HEK293 (cell line): ENCODE data around the gene UHRF1.

Experiments used
- CTCF ChIA-PET: fragments of 350-600 bp; formaldehyde crosslinking; extraction: SDS; loops from one replicate; lab custom pipeline; 2021; ENCODE audit warnings: antibody characterized with exemption; lab: Yijun Ruan, JAX
- POLR2A ChIA-PET: fragments of 300-600 bp; formaldehyde crosslinking; extraction: SDS; loops from one replicate; lab custom pipeline; 2020; ENCODE audit warnings: antibody characterized with exemption, inconsistent platforms; lab: Yijun Ruan, JAX
- H3K27ac ChIP-seq: fragments of 200-500 bp; sonication (Bioruptor generic); 2 replicates; pipeline ENCODE4 v1.5.1; 2014; ENCODE audit warnings: low read depth, low read length, control low read depth, inconsistent platforms; ENCODE audit errors: extremely low read depth
- H3K36me3 ChIP-seq, 2 experiments: fragments of 200-500 bp in 1 of 2; sonication (Bioruptor generic) in 1 of 2; 1 replicate in 1 of 2; 2 replicates in 1 of 2; pipeline ENCODE4 v1.5.1; 2014 to 2017; ENCODE audit warnings: inconsistent platforms in 2 of 2, low read length in 2 of 2; ENCODE audit not compliant: control insufficient read depth in 2 of 2, insufficient read depth in 1 of 2
- H3K4me1 ChIP-seq: fragments of 200-500 bp; sonication (Bioruptor generic); 2 replicates; pipeline ENCODE4 v1.5.1; 2014; ENCODE audit warnings: mild to moderate bottlenecking, low read length, inconsistent platforms; ENCODE audit not compliant: control insufficient read depth, insufficient read depth
- H3K4me3 ChIP-seq: 2 replicates; pipeline ENCODE4 v1.5.1; 2011; ENCODE audit warnings: low read depth, mild to moderate bottlenecking, control low read depth, low read length, moderate library complexity
- H3K9me3 ChIP-seq: fragments of 200-500 bp; sonication (Bioruptor generic); 2 replicates; pipeline ENCODE4 v1.5.1; 2014; ENCODE audit warnings: low read depth, low read length, inconsistent platforms; ENCODE audit not compliant: control insufficient read depth, insufficient read depth
- EGR2 ChIP-seq: fragments of 450-650 bp; formaldehyde crosslinking; IDR thresholded peaks from 2 replicates; pipeline ENCODE4 v1.5.1; 2016; ENCODE audit warnings: low read depth, missing biosample characterization, missing genetic modification characterization
- GLIS2 ChIP-seq: fragments of 450-650 bp; formaldehyde crosslinking; IDR thresholded peaks from 2 replicates; pipeline ENCODE4 v1.5.1; 2016; ENCODE audit warnings: missing biosample characterization, missing genetic modification characterization
- HOXC10 ChIP-seq: sonication (generic); formaldehyde crosslinking; IDR thresholded peaks from 2 replicates; pipeline ENCODE4 v1.8.1; 2023; ENCODE audit warnings: mild to moderate bottlenecking, missing genetic modification reagents
- KLF9 ChIP-seq: fragments of 450-650 bp; formaldehyde crosslinking; IDR thresholded peaks from 2 replicates; pipeline ENCODE4 v1.5.1; 2016; ENCODE audit warnings: missing biosample characterization, missing genetic modification characterization, low read depth
- PBX3 ChIP-seq: sonication (generic); formaldehyde crosslinking; IDR thresholded peaks from 2 replicates; pipeline ENCODE4 v1.8.1; 2022; ENCODE audit warnings: mild to moderate bottlenecking, moderate library complexity, missing genetic modification reagents
- PRDM10 ChIP-seq: fragments of 450-650 bp; formaldehyde crosslinking; IDR thresholded peaks from 2 replicates; pipeline ENCODE4 v1.5.1; 2016; ENCODE audit warnings: missing biosample characterization, missing genetic modification characterization
- REST ChIP-seq: fragments of 450-650 bp; formaldehyde crosslinking; IDR thresholded peaks from 2 replicates; pipeline ENCODE4 v1.5.1; 2016; ENCODE audit warnings: missing biosample characterization, missing genetic modification characterization
- SP2 ChIP-seq: fragments of 450-650 bp; formaldehyde crosslinking; IDR thresholded peaks from 2 replicates; pipeline ENCODE4 v1.5.1; 2016; ENCODE audit warnings: missing biosample characterization, missing genetic modification characterization
- WT1 ChIP-seq: fragments of 450-650 bp; formaldehyde crosslinking; IDR thresholded peaks from 2 replicates; pipeline ENCODE4 v1.5.1; 2016; ENCODE audit warnings: missing biosample characterization, missing genetic modification characterization
- YY2 ChIP-seq: fragments of 450-650 bp; formaldehyde crosslinking; IDR thresholded peaks from 2 replicates; pipeline ENCODE4 v1.5.1; 2016; ENCODE audit warnings: missing biosample characterization, missing genetic modification characterization
- ZBTB11 ChIP-seq: fragments of 450-650 bp; formaldehyde crosslinking; conservative IDR thresholded peaks from 2 replicates; pipeline ENCODE4 v1.5.1; 2016; ENCODE audit warnings: low read depth, missing biosample characterization, missing genetic modification characterization
- ZBTB26 ChIP-seq: fragments of 450-650 bp; formaldehyde crosslinking; optimal IDR thresholded peaks from 2 replicates; pipeline ENCODE3; 2016; ENCODE audit warnings: missing biosample characterization, mild to moderate bottlenecking, missing genetic modification characterization
- ZNF341 ChIP-seq: fragments of 450-650 bp; formaldehyde crosslinking; IDR thresholded peaks from 2 replicates; pipeline ENCODE4; 2016; ENCODE audit warnings: low read depth, missing biosample characterization, missing genetic modification characterization
- ZNF366 ChIP-seq: fragments of 450-650 bp; formaldehyde crosslinking; conservative IDR thresholded peaks from 2 replicates; pipeline ENCODE4 v1.5.1; 2016; ENCODE audit warnings: missing biosample characterization, missing genetic modification characterization
- ZNF513 ChIP-seq: fragments of 450-650 bp; IDR thresholded peaks from 2 replicates; pipeline ENCODE4 v1.5.1; 2018; ENCODE audit warnings: missing biosample characterization, missing genetic modification characterization
- ZNF549 ChIP-seq: fragments of 450-650 bp; IDR thresholded peaks from 2 replicates; pipeline ENCODE4 v1.5.1; 2018; ENCODE audit warnings: missing biosample characterization, missing genetic modification characterization, mild to moderate bottlenecking, inconsistent platforms, moderate library complexity
- ZNF571 ChIP-seq: fragments of 450-650 bp; formaldehyde crosslinking; IDR thresholded peaks from 2 replicates; pipeline ENCODE4 v1.5.0; 2017; ENCODE audit warnings: missing biosample characterization, missing genetic modification characterization
- ZNF600 ChIP-seq: fragments of 450-650 bp; formaldehyde crosslinking; IDR thresholded peaks from 2 replicates; pipeline ENCODE4 v1.5.1; 2016; ENCODE audit warnings: missing biosample characterization, missing genetic modification characterization
- ZNF658 ChIP-seq: fragments of 450-650 bp; formaldehyde crosslinking; IDR thresholded peaks from 2 replicates; pipeline ENCODE4; 2016; ENCODE audit warnings: missing biosample characterization, missing genetic modification characterization
- ZNF76 ChIP-seq: fragments of 450-650 bp; formaldehyde crosslinking; IDR thresholded peaks from 2 replicates; pipeline ENCODE4; 2016; ENCODE audit warnings: low read depth, missing biosample characterization, missing genetic modification characterization, borderline replicate concordance

Gene UHRF1

GRCh38 chr19:4910594-4911281, 1.4 kb downstream of the UHRF1 start:
- H3K9me3 ChIP-seq, result no peaks in the 10 kb centered on the region
- peak; percentile 73 for TF ChIP-seq ZNF600 (tag by site-specific recombination)
- peak; percentile 18 for TF ChIP-seq ZBTB26 (tag by site-specific recombination)
- TF ChIP-seq GLIS2, result peak; percentile 23; the same call in 1 of the 2 replicates
- TF ChIP-seq ZNF549 (tag by site-specific recombination), result no peak
- no peak for TF ChIP-seq KLF9 (tag by site-specific recombination)
- 0 out of 2 replicates have a peak, but pooled peaks have one; percentile 17 for TF ChIP-seq EGR2 (tag by site-specific recombination)
- peak; percentile 17; the same call in 1 of the 2 replicates for TF ChIP-seq WT1
- peak; percentile 56 for TF ChIP-seq SP2
- TF ChIP-seq ZNF513, result 0 out of 2 replicates have a peak, but pooled peaks have one; percentile 30
- TF ChIP-seq PBX3 (CRISPR knock-in tag), result no peak
- TF ChIP-seq ZNF341 (tag by site-specific recombination), result peak; percentile 99
- TF ChIP-seq PRDM10 (tag by site-specific recombination), result peak; percentile 47; the same call in 1 of the 2 replicates
- TF ChIP-seq ZNF571 (tag by site-specific recombination), result no peak
- no peak for TF ChIP-seq HOXC10 (CRISPR knock-in tag)
- TF ChIP-seq YY2 (tag by site-specific recombination), result no peak
- peak; percentile 23; the same call in 1 of the 2 replicates for TF ChIP-seq ZBTB11 (tag by site-specific recombination)
- 0 out of 2 replicates have a peak, but pooled peaks have one; percentile 39 for TF ChIP-seq ZNF76 (tag by site-specific recombination)
- TF ChIP-seq ZNF366 (tag by site-specific recombination), result 0 out of 2 replicates have a peak, but pooled peaks have one; percentile 42
- no peak for TF ChIP-seq ZNF658 (tag by site-specific recombination)
- TF ChIP-seq REST (tag by site-specific recombination), result peak; percentile 51
- peak overlapping the region; percentile 92 for H3K27ac ChIP-seq
- ChIA-PET CTCF (interaction anchor here (0.7 to 6.2 kb wide), 12 partner anchors 14 to 120 kb away, joined by 3 to 60 read pairs (median 6); no protein-coding TSS in a partner anchor), POLR2A (interaction anchor here (0.8 to 3.4 kb wide), 6 partner anchors 15 to 101 kb away, joined by 6 to 14 read pairs (median 10); partner anchors contain the start of genes KDM4B and PLIN3)
- H3K36me3 ChIP-seq, result peaks cover 15 to 51% of the 10 kb centered on the region in 2 experiments; a peak in 2 of 3 replicates
- H3K4me3 ChIP-seq, result peak overlapping the region; percentile 77
- peaks cover 13% of the 10 kb centered on the region for H3K4me1 ChIP-seq
